ENCODE data around the gene RB1. TPM values are rescaled to one million over a fixed set of nuclear protein-coding genes. Genes with fewer than 3 reads are reported as not detected.

The RB1 gene
- 55.1 TPM for total RNA-seq (2013)
- 10 to 100 TPM; 18.4 to 38.8 (median 29.9) TPM for polyA plus RNA-seq
- 13.6 and 19.9 TPM in 2 replicates for polyA minus RNA-seq
- 66.0 to 181 (median 98.6) reads per million in 11 experiments for total RNA-seq

DNA sequence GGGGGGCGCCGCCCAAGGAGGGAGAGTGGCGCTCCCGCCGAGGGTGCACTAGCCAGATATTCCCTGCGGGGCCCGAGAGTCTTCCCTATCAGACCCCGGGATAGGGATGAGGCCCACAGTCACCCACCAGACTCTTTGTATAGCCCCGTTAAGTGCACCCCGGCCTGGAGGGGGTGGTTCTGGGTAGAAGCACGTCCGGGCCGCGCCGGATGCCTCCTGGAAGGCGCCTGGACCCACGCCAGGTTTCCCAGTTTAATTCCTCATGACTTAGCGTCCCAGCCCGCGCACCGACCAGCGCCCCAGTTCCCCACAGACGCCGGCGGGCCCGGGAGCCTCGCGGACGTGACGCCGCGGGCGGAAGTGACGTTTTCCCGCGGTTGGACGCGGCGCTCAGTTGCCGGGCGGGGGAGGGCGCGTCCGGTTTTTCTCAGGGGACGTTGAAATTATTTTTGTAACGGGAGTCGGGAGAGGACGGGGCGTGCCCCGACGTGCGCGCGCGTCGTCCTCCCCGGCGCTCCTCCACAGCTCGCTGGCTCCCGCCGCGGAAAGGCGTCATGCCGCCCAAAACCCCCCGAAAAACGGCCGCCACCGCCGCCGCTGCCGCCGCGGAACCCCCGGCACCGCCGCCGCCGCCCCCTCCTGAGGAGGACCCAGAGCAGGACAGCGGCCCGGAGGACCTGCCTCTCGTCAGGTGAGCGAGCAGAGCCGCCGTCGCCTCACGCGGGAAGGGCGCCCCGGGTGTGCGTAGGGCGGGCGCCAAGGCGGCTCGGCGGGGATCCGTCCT is at the start of gene RB1:
RB1 (plus strand) TSS at position 393 of the 784 bp plus-strand sequence; CDS start at position 555, 162 bp downstream.
- peak within 1 kb of the TSS; percentile 86 for H3K4me2 ChIP-seq (replicated peaks; ENCODE audit: extremely low read depth, low read length, poor library complexity, severe bottlenecking)
- H3K9me3 ChIP-seq (replicated peaks in 1 of 2; ENCODE audit: control insufficient read depth in 1 of 2, insufficient read depth in 1 of 2, low read length in 2 of 2): no peaks in the 10 kb centered on the region
- TF ChIP-seq, protein P1, sequence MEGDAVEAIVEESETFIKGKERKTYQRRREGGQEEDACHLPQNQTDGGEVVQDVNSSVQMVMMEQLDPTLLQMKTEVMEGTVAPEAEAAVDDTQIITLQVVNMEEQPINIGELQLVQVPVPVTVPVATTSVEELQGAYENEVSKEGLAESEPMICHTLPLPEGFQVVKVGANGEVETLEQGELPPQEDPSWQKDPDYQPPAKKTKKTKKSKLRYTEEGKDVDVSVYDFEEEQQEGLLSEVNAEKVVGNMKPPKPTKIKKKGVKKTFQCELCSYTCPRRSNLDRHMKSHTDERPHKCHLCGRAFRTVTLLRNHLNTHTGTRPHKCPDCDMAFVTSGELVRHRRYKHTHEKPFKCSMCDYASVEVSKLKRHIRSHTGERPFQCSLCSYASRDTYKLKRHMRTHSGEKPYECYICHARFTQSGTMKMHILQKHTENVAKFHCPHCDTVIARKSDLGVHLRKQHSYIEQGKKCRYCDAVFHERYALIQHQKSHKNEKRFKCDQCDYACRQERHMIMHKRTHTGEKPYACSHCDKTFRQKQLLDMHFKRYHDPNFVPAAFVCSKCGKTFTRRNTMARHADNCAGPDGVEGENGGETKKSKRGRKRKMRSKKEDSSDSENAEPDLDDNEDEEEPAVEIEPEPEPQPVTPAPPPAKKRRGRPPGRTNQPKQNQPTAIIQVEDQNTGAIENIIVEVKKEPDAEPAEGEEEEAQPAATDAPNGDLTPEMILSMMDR (IDR thresholded peaks at IDR 0.05): no peak
- under 1% methylated on average over 96 of the region's 96 CpGs for whole genome bisulfite sequencing (ENCODE audit: insufficient coverage)
- peak within 1 kb of the TSS; percentile 100 for H3K9ac ChIP-seq (ENCODE audit: insufficient read depth, low read length, poor library complexity, severe bottlenecking)
- peaks cover 12 to 22% of the 10 kb centered on the region in 2 donors for H3K36me3 ChIP-seq (replicated peaks in 1 of 2; ENCODE audit: control insufficient read depth in 1 of 2, insufficient read depth in 2 of 2, low read length in 2 of 2)
- peak within 1 kb of the TSS; percentile 95 to 98 for H3K4me3 Mint-ChIP-seq
- H3K79me2 ChIP-seq (ENCODE audit: insufficient read depth, low read length): peaks cover 52% of the 10 kb centered on the region
- peaks cover 0 to 2% (median 0%) of the 10 kb centered on the region in 3 donors for H3K27me3 Mint-ChIP-seq (ENCODE audit: low read depth in 3 of 3)
- H3K4me1 Mint-ChIP-seq: peaks cover 27% of the 10 kb centered on the region
- peak within 1 kb of the TSS; percentile 98 for H2AFZ ChIP-seq (ENCODE audit: insufficient read depth, low read depth, low read length, poor library complexity, severe bottlenecking)
- no peaks in the 10 kb centered on the region for H3K27me3 ChIP-seq (ENCODE audit: control insufficient read depth in 2 of 2, insufficient read depth in 2 of 2, low read length in 2 of 2)
- peak within 1 kb of the TSS; percentile 60 to 97 (median 93) for H3K4me3 ChIP-seq (replicated peaks in 1 of 3; ENCODE audit: low read depth in 2 of 3, low read length in 3 of 3)
- no peaks in the 10 kb centered on the region for H3K9me3 Mint-ChIP-seq
- peaks cover 15 to 22% of the 10 kb centered on the region in 2 donors for H3K36me3 Mint-ChIP-seq
- H3K27ac Mint-ChIP-seq: peak within 1 kb of the TSS; percentile 98 to 99 (median 99)
- H3K27ac ChIP-seq (ENCODE audit: low read depth in 1 of 2, low read length in 2 of 2): peak within 1 kb of the TSS; percentile 87 to 99
- peaks cover 14% of the 10 kb centered on the region for H4K20me1 ChIP-seq (ENCODE audit: insufficient read depth, low read length)
- H3K4me1 ChIP-seq (ENCODE audit: control insufficient read depth in 1 of 2, insufficient read depth in 2 of 2, low read length in 2 of 2): peaks cover 18 to 26% of the 10 kb centered on the region in 2 donors
- intact Hi-C loops (cut with micrococcal nuclease): loop anchor here in 1 of 2 donors (5.0 kb wide), 1 partner anchor 71 kb away; the partner anchor contains the start of gene ITM2B
- DNase-seq: peak; percentile 91 to 96 (median 93)

DNA sequence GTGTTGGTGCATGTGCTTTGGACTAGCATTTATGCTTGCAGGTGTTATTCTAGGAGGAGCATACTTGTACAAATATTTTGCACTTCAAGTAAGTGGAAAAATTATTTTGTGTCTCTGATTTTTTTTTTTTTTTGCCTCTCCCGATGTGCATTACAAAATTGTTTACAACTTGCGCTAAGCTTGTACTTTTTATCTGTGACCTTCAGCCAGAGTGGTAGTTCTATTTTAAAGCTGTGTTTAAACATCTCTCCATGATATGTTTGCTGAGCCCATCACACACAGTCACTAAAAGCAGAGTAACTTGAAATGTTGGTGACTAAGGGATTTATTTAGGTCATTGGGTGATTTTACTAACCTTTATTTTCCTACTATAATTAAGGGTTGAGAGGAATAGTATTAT is 49.7 kb upstream of the RB1 start:
- Histone ChIP-seq H3K9ac (ENCODE audit: insufficient read depth, low read length, poor library complexity, severe bottlenecking) (no peak overlapping the region), H3K27me3 (ENCODE audit: control insufficient read depth in 2 of 2, insufficient read depth in 2 of 2, low read length in 2 of 2) (no peaks in the 10 kb centered on the region), H3K27ac (ENCODE audit: low read depth in 1 of 2, low read length in 2 of 2) (peak overlapping the region in 1 of 2 donors; percentile 18), H2AFZ (ENCODE audit: insufficient read depth, low read depth, low read length, poor library complexity, severe bottlenecking) (no peak overlapping the region), H3K9me3 (replicated peaks in 1 of 2; ENCODE audit: control insufficient read depth in 1 of 2, insufficient read depth in 1 of 2, low read length in 2 of 2) (no peaks in the 10 kb centered on the region), H3K36me3 (replicated peaks in 1 of 2; ENCODE audit: control insufficient read depth in 1 of 2, insufficient read depth in 2 of 2, low read length in 2 of 2) (peaks cover 52 to 83% of the 10 kb centered on the region in 2 donors), H3K79me2 (ENCODE audit: insufficient read depth, low read length) (peaks cover 70% of the 10 kb centered on the region), H3K4me2 (replicated peaks; ENCODE audit: extremely low read depth, low read length, poor library complexity, severe bottlenecking) (no peak overlapping the region), H3K4me3 (replicated peaks in 1 of 3; ENCODE audit: low read depth in 2 of 3, low read length in 3 of 3) (no peak overlapping the region), H4K20me1 (ENCODE audit: insufficient read depth, low read length) (peaks cover 100% of the 10 kb centered on the region), H3K4me1 (ENCODE audit: control insufficient read depth in 1 of 2, insufficient read depth in 2 of 2, low read length in 2 of 2) (no peaks in the 10 kb centered on the region)
- Mint-ChIP-seq H3K4me3 (no peak overlapping the region), H3K36me3 (peaks cover 57 to 64% of the 10 kb centered on the region in 2 donors), H3K4me1 (peaks cover 6% of the 10 kb centered on the region), H3K9me3 (no peaks in the 10 kb centered on the region), H3K27me3 (ENCODE audit: low read depth in 3 of 3) (peaks cover 0 to 2% (median 0%) of the 10 kb centered on the region in 3 donors), H3K27ac (no peak overlapping the region)
- intact Hi-C loops (cut with micrococcal nuclease): no loop called here
- DNase-seq: no peak
- no CpG with 5 or more reads among the region's 2 CpGs for WGBS (ENCODE audit: insufficient coverage)
- TF ChIP-seq, protein P1 (IDR thresholded peaks at IDR 0.05): no peak
